Natural killer cell treated with Interleukin-12 subunit alpha and Interleukin-12 subunit beta and Interleukin-15 and Interleukin-18, amount 100 ng/mL, for 72 hours (primary cell): ENCODE data around the gene IFNA5. TPM values are rescaled to one million over a fixed set of nuclear protein-coding genes. Genes with fewer than 3 reads are reported as not detected.

Experiments used
- ATAC-seq, 2 donors: fragments of 150-1000 bp; cut with Tn5 transposase in 1 of 2; sonication (Bioruptor Pico), chemical (Tn5 transposase) in 1 of 2; 2 replicates each; pipeline ENCODE4 v1.10.0; 2021
- DNase-seq: peaks from one replicate; pipeline ENCODE4 v3.0.0; 2022; ENCODE audit warnings: low spot score
- H3K27ac Mint-ChIP-seq, 2 donors: 1 replicate in 1 of 2; 2 replicates in 1 of 2; pipeline ENCODE4 v1.8.0; 2022; ENCODE audit warnings: mixed read lengths in 2 of 2, mild to moderate bottlenecking in 1 of 2, moderate library complexity in 1 of 2
- H3K27me3 Mint-ChIP-seq, 2 donors: 1 replicate in 1 of 2; 2 replicates in 1 of 2; pipeline ENCODE4 v1.8.0; 2022; ENCODE audit warnings: mixed read lengths in 2 of 2
- H3K36me3 Mint-ChIP-seq: one replicate; pipeline ENCODE4 v1.8.0; 2022; ENCODE audit warnings: mixed read lengths
- H3K4me1 Mint-ChIP-seq, 2 donors: 1 replicate in 1 of 2; 2 replicates in 1 of 2; pipeline ENCODE4 v1.8.0; 2022; ENCODE audit warnings: low read depth in 2 of 2, mixed read lengths in 2 of 2, mild to moderate bottlenecking in 1 of 2
- H3K4me3 Mint-ChIP-seq: one replicate; pipeline ENCODE4 v1.8.0; 2022; ENCODE audit warnings: mixed read lengths
- H3K9me3 Mint-ChIP-seq: 2 replicates; pipeline ENCODE4 v1.8.0; 2022; ENCODE audit warnings: mixed read lengths
- total RNA-seq, 2 donors: library from RNA; stranded (reverse); gene quantifications; one replicate each; pipeline ENCODE4 v1.2.3, GENCODE V29; 2022

IFNA5 gene
- total RNA-seq, 2 donors from 2014 or later = not detected

- no peak for DNase-seq
- Mint-ChIP-seq H3K27ac (no peak overlapping the region), H3K27me3 (peaks cover 26 to 29% of the 10 kb centered on the region in 2 donors), H3K4me1 (no peaks in the 10 kb centered on the region), H3K36me3 (peaks cover 3% of the 10 kb centered on the region), H3K4me3 (no peak overlapping the region), H3K9me3 (no peaks in the 10 kb centered on the region)
- no peak for ATAC-seq
Measured at GRCh38 chr9:21268347-21268657, 36.8 kb downstream of the IFNA5 start.

GRCh38 chr9:21267485-21268346 is 37.4 kb downstream of the IFNA5 start:
- Mint-ChIP-seq H3K27ac (no peak overlapping the region), H3K27me3 (peaks cover 20 to 26% of the 10 kb centered on the region in 2 donors), H3K36me3 (no peaks in the 10 kb centered on the region), H3K4me1 (no peaks in the 10 kb centered on the region), H3K4me3 (no peak overlapping the region), H3K9me3 (no peaks in the 10 kb centered on the region)
- ATAC-seq (no peak), DNase-seq (no peak)

GRCh38 chr9:21266733-21267484 is 38.2 kb downstream of the IFNA5 start:
- Mint-ChIP-seq H3K9me3 (no peaks in the 10 kb centered on the region), H3K27me3 (peaks cover 20 to 23% of the 10 kb centered on the region in 2 donors), H3K4me1 (no peaks in the 10 kb centered on the region), H3K27ac (no peak overlapping the region), H3K36me3 (no peaks in the 10 kb centered on the region), H3K4me3 (no peak overlapping the region)
- ATAC-seq = no peak
- DNase-seq = no peak

DNA sequence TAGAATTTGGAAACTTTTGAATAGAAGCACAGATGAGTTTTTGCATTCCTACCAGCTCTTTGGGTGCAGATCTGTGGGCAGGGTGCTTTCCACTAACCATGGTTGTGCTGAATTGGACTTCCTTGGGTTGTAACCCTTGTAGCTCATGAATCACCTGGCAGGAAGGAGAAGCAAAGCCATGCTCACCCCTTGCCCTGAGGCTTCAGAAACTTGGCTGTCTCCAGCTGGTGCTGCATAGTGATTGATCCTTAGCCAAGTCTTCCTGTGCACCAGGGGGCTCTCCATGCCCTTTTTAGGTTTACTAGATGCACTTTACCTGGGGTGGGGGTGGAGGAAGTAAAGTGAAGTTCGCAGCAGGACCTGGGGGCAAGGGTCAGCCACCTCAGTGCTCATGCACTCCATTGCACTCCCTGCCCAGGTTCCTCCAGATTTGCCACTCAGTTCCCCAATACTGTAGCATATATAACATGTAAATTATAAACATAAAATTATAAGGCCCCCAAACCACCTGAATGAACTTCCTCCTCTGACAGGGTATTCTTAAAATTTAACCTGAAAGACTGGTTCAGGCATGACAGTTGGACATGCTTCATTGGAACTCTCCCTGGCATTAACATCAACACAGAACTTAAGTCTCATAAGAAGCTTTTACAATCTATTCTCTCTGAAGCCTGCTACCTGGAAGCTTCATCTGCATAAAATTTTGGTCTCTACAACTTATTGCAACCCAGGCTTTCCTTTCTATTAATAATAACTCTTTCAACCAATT is 39.5 kb downstream of the IFNA5 start:
- Mint-ChIP-seq H3K27ac (no peak overlapping the region), H3K36me3 (no peaks in the 10 kb centered on the region), H3K27me3 (peaks cover 17 to 19% of the 10 kb centered on the region in 2 donors), H3K9me3 (no peaks in the 10 kb centered on the region), H3K4me3 (no peak overlapping the region), H3K4me1 (no peaks in the 10 kb centered on the region)
- DNase-seq (no peak), ATAC-seq (no peak)

- peaks cover 20 to 22% of the 10 kb centered on the region in 2 donors for H3K4me1 Mint-ChIP-seq
- H3K27ac Mint-ChIP-seq = peak overlapping the region; percentile 20 to 34
- H3K27me3 Mint-ChIP-seq = peaks cover 11 to 18% of the 10 kb centered on the region in 2 donors
- no peaks in the 10 kb centered on the region for H3K36me3 Mint-ChIP-seq
- DNase-seq (peak; percentile 64), ATAC-seq (peak; percentile 83 to 87)
- peak overlapping the region; percentile 59 for H3K4me3 Mint-ChIP-seq
- no peaks in the 10 kb centered on the region for H3K9me3 Mint-ChIP-seq
Measured at GRCh38 chr9:21255538-21256212, 49.4 kb downstream of the IFNA5 start.

Other genes with a start within 250 kb of the IFNA5 start
- not detected for gene IFNB1, start 227.4 kb downstream of the IFNA5 start, total RNA-seq
- not detected for gene IFNW1, start 163.5 kb downstream of the IFNA5 start, total RNA-seq
- not detected for gene IFNA21, start 138.7 kb downstream of the IFNA5 start, total RNA-seq
- not detected for gene IFNA4, start 117.7 kb downstream of the IFNA5 start, total RNA-seq
- gene IFNA7, start 103.1 kb downstream of the IFNA5 start, total RNA-seq = not detected
- gene IFNA10, start 98.2 kb downstream of the IFNA5 start, total RNA-seq = not detected
- not detected for gene IFNA16, start 88.0 kb downstream of the IFNA5 start, total RNA-seq
- not detected for gene IFNA17, start 77.1 kb downstream of the IFNA5 start, total RNA-seq
- gene IFNA14, start 65.3 kb downstream of the IFNA5 start, total RNA-seq = not detected
- 10 to 100 TPM; 13.3 to 16.6 TPM for gene KLHL9, start 30.1 kb upstream of the IFNA5 start, total RNA-seq
- not detected for gene IFNA6, start 45.6 kb upstream of the IFNA5 start, total RNA-seq
- not detected for gene IFNA13, start 62.7 kb upstream of the IFNA5 start, total RNA-seq
- gene IFNA2, start 80.1 kb upstream of the IFNA5 start, total RNA-seq = not detected
- not detected for gene IFNA8, start 103.8 kb upstream of the IFNA5 start, total RNA-seq
- gene IFNA1, start 135.1 kb upstream of the IFNA5 start, total RNA-seq = not detected
- gene IFNE, start 177.0 kb upstream of the IFNA5 start, total RNA-seq = not detected